ENCODE results near the gene RNF224. TPM values are rescaled to one million over a fixed set of nuclear protein-coding genes. Genes with fewer than 3 reads are reported as not detected.

RNF224 gene
- total and polyA plus RNA-seq, 2 of the 13 experiments (the other 11 are each of a cell fraction or from before 2014, with no cell fraction given), result 0.09 TPM; not detected in 1

- TF ChIP-seq AGO2 (optimal IDR thresholded peaks at IDR 0.05; ENCODE audit: low read depth, low read length) (no peak), RBM39 (IDR thresholded peaks at IDR 0.05; ENCODE audit: low read depth, low read length, poor library complexity, severe bottlenecking) (no peak), ZNF230 (CRISPR knock-in tag; IDR thresholded peaks at IDR 0.05) (no peak; the same call in 1 of the 2 replicates), SETDB1 (CRISPR knock-in tag; IDR thresholded peaks at IDR 0.05; ENCODE audit: borderline replicate concordance) (no peak), ARID2 (CRISPR knock-in tag; IDR thresholded peaks at IDR 0.05; ENCODE audit: borderline replicate concordance) (no peak), ATF4 (CRISPR knock-in tag; IDR thresholded peaks at IDR 0.05) (no peak), NR2F6 (IDR thresholded peaks at IDR 0.05) (no peak; the same call in 1 of the 2 replicates), NR2F6 (CRISPR knock-in tag; IDR thresholded peaks at IDR 0.05) (peak; percentile 44; the same call in 1 of the 2 replicates), FOXA3 (CRISPR knock-in tag; IDR thresholded peaks at IDR 0.05) (0 out of 2 replicates have a peak, but pooled peaks have one; percentile 3), ZNF7 (CRISPR knock-in tag; IDR thresholded peaks at IDR 0.05) (no peak), ZNF766 (CRISPR knock-in tag; IDR thresholded peaks at IDR 0.05; ENCODE audit: borderline replicate concordance) (no peak), KLF16 (CRISPR knock-in tag; IDR thresholded peaks at IDR 0.05) (no peak), THAP11 (CRISPR knock-in tag; IDR thresholded peaks at IDR 0.05) (no peak), RFX1 (IDR thresholded peaks at IDR 0.05) (no peak), ONECUT2 (CRISPR knock-in tag; IDR thresholded peaks at IDR 0.05) (no peak), PITX1 (CRISPR knock-in tag; IDR thresholded peaks at IDR 0.05) (no peak), TFDP2 (CRISPR knock-in tag; IDR thresholded peaks at IDR 0.05) (no peak), ZBTB26 (CRISPR knock-in tag; IDR thresholded peaks at IDR 0.05; ENCODE audit: borderline replicate concordance) (no peak), ZNF607 (CRISPR knock-in tag; IDR thresholded peaks at IDR 0.05; ENCODE audit: borderline replicate concordance) (no peak), JARID2 (CRISPR knock-in tag; IDR thresholded peaks at IDR 0.05; ENCODE audit: insufficient replicate concordance) (no peak), SAP130 (CRISPR knock-in tag; IDR thresholded peaks at IDR 0.05; ENCODE audit: low read depth) (no peak), USF2 (IDR thresholded peaks at IDR 0.05; ENCODE audit: low read depth, low read length) (no peak), USF2 (CRISPR knock-in tag; IDR thresholded peaks at IDR 0.05; ENCODE audit: borderline replicate concordance) (no peak), ZNF235 (CRISPR knock-in tag; IDR thresholded peaks at IDR 0.05; ENCODE audit: borderline replicate concordance) (no peak), TRIM24 (CRISPR knock-in tag; IDR thresholded peaks at IDR 0.05) (no peak), ZC3H4 (CRISPR knock-in tag; IDR thresholded peaks at IDR 0.05; ENCODE audit: borderline replicate concordance) (no peak)
- TF ChIP-seq, protein P1, sequence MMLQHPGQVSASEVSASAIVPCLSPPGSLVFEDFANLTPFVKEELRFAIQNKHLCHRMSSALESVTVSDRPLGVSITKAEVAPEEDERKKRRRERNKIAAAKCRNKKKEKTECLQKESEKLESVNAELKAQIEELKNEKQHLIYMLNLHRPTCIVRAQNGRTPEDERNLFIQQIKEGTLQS (CRISPR knock-in tag; IDR thresholded peaks at IDR 0.05), result no peak
These were observed 3.5 kb downstream of the RNF224 start, which contains the start of gene SLC34A3 (continued) for GRCh38 chr9:137230705-137231371.
